HG03469 (cell line): Measurements from ENCODE around the gene IQGAP2.
"Not testable (repeated sequence)": the region's sequence is repeated elsewhere in the genome, so short reads cannot be mapped to it uniquely, and the experiment has no call there.

Experiments
- ATAC-seq: cut with Tn5 transposase; IDR thresholded peaks from one replicate; pipeline ENCODE4 v1.9.1; 2021; ENCODE audit warnings: mild to moderate bottlenecking, moderate library complexity, moderate number of reproducible peaks; ENCODE audit not compliant: unreplicated experiment

The IQGAP2 gene

GRCh38 chr5:76408104-76408654 is 5.1 kb downstream of the IQGAP2 start:
- no peak for ATAC-seq

DNA sequence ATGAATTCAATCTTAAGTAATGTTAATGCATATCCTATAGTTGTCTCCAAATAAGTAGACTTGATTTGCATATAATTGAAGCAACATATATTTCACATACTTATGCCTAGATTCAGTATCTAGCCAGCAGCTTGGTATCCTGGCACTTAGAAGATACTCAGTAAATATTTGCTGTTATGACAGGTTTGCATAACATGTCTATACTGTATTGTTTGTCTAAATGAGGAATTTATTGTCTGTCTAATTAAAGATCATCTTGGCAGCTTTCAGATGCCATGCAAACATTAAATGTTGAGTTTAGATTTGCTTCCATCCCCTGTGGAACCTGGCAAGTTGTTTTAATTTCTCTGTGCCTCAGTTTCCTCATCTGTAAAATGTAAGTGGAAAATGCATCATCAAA is 9.4 kb downstream of the IQGAP2 start:
- ATAC-seq, result no peak

DNA sequence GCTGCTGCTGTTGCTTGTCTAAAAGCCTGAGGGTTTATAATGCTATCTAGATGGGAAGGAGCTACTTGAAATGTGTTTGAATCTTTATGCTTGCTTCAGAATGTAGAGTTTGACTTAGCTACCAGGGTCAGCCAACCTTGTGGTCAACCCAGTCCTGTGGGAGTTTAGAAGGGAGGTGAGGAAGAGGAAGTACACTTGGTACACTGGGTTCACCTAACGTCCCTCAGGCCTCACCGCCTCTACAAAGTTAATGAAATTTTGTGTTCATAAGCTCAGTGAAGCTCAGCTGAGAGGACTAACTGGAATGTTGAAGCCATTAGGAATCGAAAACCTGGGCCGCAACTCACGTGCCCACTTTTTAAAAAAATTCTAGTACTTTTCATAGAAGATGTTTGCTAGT is 10.7 kb downstream of the IQGAP2 start:
- no peak for ATAC-seq

- no peak for ATAC-seq
These were observed 11.7 kb downstream of the IQGAP2 start for GRCh38 chr5:76414788-76415187.

DNA sequence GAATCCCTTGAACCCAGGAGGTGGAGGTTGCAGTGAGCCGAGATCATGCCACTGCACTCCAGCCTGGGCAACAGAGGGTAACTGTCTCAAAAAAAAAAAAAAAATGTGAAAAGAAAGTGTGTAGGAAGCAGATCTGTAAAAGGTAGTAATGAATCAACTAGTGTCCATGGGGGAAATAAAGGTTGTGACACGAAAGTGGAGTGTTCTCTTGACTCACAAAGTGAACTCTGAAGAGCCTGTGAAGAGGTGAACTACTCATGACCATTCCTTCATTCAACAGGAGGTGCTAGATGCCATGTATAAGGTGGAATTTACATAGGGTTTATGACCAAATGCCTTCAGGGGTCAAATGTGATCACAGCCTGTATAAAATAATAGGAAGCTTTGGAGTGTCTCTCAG is 12.8 kb downstream of the IQGAP2 start:
- ATAC-seq, result no peak

GRCh38 chr5:76419597-76420298 is 16.7 kb downstream of the IQGAP2 start:
- no peak for ATAC-seq

- no peak for ATAC-seq
These were observed 19.1 kb downstream of the IQGAP2 start for GRCh38 chr5:76422227-76422626.

DNA sequence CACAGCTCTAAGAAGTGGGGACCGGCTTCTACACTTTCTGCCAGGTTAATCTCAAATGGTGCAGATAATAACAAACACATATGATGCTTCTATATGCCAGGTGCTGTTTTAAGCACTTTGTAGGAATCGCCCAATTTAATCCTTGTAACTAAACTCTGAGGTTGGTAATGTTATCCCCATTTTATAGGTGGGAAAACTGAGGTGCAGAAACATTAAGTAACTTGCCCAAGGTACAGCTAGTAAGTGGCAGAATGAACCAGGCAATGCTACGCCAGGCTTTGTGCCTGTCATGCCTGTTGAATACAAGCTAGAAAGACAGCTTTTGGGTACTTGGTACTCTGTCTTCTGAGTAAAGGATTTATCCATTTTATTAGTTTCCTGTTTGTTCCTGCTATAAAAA is 19.7 kb downstream of the IQGAP2 start:
- no peak for ATAC-seq

- ATAC-seq, result no peak
These were observed 22.1 kb downstream of the IQGAP2 start for GRCh38 chr5:76425146-76425545.

- ATAC-seq, result no peak
These were observed 23.1 kb downstream of the IQGAP2 start for GRCh38 chr5:76425928-76426804.

DNA sequence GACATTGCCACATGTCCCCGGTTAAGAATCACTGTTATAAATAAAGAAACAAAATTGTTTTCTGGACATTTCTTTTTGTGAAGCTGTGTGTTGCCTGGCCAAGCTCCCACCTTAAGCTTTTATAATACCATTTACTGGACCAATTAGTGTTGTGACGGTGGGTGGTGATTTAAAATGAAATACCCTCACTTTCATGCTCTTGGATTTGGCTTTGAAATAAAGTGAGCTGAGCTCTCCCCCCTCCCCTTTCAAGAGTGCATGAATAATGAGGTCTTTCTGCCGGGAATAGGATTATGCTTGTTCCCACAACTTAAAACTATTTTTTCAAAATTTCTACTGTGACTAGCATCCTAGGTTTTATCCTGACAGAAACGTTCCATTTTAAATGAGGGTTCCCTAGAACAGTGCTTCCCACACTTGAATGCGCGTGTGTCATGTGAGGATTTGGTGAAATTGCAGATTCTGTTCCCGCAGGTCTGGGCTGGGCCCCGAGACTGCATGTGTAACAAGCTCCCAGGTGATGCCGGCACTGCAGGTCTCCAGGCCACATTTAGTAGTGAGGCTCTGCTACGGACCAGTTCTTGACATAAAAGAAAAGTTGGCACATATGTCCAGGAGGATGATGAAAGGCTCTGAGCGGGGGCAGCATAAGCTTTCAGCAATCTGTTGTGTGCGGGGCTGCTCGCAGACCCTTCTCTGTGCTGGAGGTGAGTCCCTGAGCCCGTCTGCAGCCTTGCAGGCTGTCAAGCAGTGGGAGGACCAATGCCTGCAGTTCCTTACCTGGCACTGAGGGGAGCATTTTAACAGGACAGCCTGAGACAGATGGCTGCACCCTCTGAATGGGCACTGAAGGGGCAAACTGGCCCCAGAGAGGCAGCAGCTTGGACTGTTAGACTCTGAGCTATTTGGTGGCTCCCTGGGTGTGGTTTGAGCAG is 24.4 kb downstream of the IQGAP2 start:
- no peak for ATAC-seq

DNA sequence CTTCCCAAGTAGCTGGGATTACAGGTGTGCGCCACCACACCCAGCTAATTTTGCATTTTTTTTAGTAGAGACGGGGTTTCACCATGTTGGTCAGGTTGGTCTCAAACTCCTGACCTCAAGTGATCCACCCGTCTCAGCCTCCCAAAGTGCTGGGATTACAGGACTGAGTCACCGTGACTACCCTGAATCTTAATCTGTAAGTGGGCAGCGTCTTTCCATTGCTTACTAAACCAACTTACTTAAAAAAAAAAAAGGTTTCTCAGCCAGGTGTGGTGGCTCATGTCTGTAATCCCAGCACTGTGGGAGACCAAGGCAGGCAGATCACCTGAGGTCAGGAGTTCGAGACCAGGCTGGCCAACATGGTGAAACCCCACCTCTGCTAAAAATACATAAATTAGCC is 25.5 kb downstream of the IQGAP2 start:
- ATAC-seq, result not testable (repeated sequence)

- ATAC-seq, result no peak
These were observed 30.2 kb downstream of the IQGAP2 start for GRCh38 chr5:76433261-76433660.

DNA sequence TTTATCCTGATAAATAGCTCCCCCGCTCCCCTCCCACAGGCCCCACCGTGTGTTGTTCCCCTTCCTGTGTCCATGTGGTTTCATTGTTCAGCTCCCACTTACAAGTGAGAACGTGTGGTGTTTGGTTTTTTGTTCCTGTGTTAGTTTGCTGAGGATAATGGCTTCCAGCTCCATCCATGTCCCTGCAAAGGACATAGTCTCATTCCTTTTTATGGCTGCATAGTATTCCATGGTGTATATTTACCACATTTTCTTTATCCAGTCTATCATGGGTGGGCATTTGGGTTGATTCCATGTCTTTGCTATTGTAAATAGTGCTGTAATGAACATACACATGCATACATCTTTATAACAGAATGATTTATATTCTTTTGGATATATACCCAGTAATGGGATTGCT is 34.4 kb downstream of the IQGAP2 start:
- not testable (repeated sequence) for ATAC-seq

GRCh38 chr5:76438025-76438424 is 34.9 kb downstream of the IQGAP2 start:
- ATAC-seq, result no peak

DNA sequence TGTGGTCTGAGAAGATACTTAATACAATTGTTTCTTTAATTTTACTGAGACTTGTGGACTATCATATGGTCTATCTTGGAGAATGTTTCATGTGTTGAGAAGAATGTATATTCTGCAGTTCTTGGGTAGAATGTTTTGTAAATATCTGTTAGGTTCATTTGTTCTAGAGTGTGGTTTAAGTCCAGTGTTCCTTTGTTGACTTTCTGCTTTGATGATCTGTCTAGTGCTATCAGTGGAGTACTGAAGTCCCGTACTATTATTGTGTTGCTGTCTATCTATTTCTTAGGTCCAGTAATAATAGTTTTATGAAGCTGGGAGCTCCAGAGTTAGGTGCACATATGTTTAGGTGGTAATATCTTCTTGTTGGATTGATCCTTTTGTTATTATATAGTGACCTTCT is 36.1 kb downstream of the IQGAP2 start:
- ATAC-seq, result no peak

- no peak for ATAC-seq
These were observed 36.8 kb downstream of the IQGAP2 start for GRCh38 chr5:76439929-76440328.

GRCh38 chr5:76441101-76441500 is 38.0 kb downstream of the IQGAP2 start:
- ATAC-seq, result no peak

GRCh38 chr5:76441890-76442673 is 39.0 kb downstream of the IQGAP2 start:
- no peak for ATAC-seq
